Activated T-helper 17 cell treated with anti-CD3 and anti-CD28 coated beads, Interleukin-2, amount 50 U/mL, for 72 hours (primary cell): ENCODE data around the gene GALNT8. TPM values are rescaled to one million over a fixed set of nuclear protein-coding genes. Genes with fewer than 3 reads are reported as not detected.
"Not testable (repeated sequence)": the region's sequence is repeated elsewhere in the genome, so short reads cannot be mapped to it uniquely, and the experiment has no call there.

ENCODE experiments used
- ATAC-seq: fragments of 150-1000 bp; cut with Tn5 transposase; replicated peaks from 2 replicates; pipeline ENCODE4 v1.10.0; 2021; ENCODE audit warnings: mild to moderate bottlenecking, moderate library complexity
- H3K27ac Mint-ChIP-seq: one replicate; pipeline ENCODE4 v1.8.0; 2022; ENCODE audit warnings: mixed read lengths
- H3K27me3 Mint-ChIP-seq: one replicate; pipeline ENCODE4 v1.8.0; 2022; ENCODE audit warnings: mixed read lengths
- H3K36me3 Mint-ChIP-seq: one replicate; pipeline ENCODE4 v1.8.0; 2022; ENCODE audit warnings: low read depth, mild to moderate bottlenecking, mixed read lengths
- H3K4me1 Mint-ChIP-seq: one replicate; pipeline ENCODE4 v1.8.0; 2022; ENCODE audit warnings: mixed read lengths
- H3K4me3 Mint-ChIP-seq: one replicate; pipeline ENCODE4 v1.8.0; 2022; ENCODE audit warnings: mild to moderate bottlenecking, mixed read lengths
- H3K9me3 Mint-ChIP-seq: one replicate; pipeline ENCODE4 v1.8.0; 2022; ENCODE audit warnings: mixed read lengths
- total RNA-seq, 2 donors: library from RNA; stranded (reverse); gene quantifications; one replicate each; pipeline ENCODE4 v1.2.3, GENCODE V29; 2022

Gene GALNT8
- under 1 TPM; 0.87 to 0.89 TPM for total RNA-seq

- Mint-ChIP-seq H3K27ac (no peak within 1 kb of the TSS), H3K27me3 (peaks cover 27% of the 10 kb centered on the region), H3K36me3 (no peaks in the 10 kb centered on the region), H3K9me3 (no peaks in the 10 kb centered on the region), H3K4me3 (no peak within 1 kb of the TSS), H3K4me1 (no peaks in the 10 kb centered on the region)
- no peak for ATAC-seq
Observed at GRCh38 chr12:4719821-4720636, at the start of gene GALNT8. Gene GALNT8 (plus strand): TSS chr12:4720400. CDS start chr12:4720678, 278 bp downstream.

GRCh38 chr12:4679711-4680110 lies 40.5 kb upstream of the GALNT8 start:
- peaks cover 58% of the 10 kb centered on the region for H3K36me3 Mint-ChIP-seq
- H3K27ac Mint-ChIP-seq: no peak overlapping the region
- H3K4me1 Mint-ChIP-seq: no peaks in the 10 kb centered on the region

GRCh38 chr12:4681732-4682131 lies 38.5 kb upstream of the GALNT8 start:
- Mint-ChIP-seq H3K27me3 (no peaks in the 10 kb centered on the region), H3K4me3 (no peak overlapping the region), H3K4me1 (no peaks in the 10 kb centered on the region), H3K36me3 (peaks cover 79% of the 10 kb centered on the region), H3K27ac (no peak overlapping the region), H3K9me3 (no peaks in the 10 kb centered on the region)
- no peak for ATAC-seq

More at GRCh38 chr12:4679711-4680110, 40.5 kb upstream of the GALNT8 start:
- ATAC-seq: no peak
- Mint-ChIP-seq H3K4me3 (no peak overlapping the region), H3K9me3 (no peaks in the 10 kb centered on the region), H3K27me3 (no peaks in the 10 kb centered on the region)

GRCh38 chr12:4685317-4685716 lies 34.9 kb upstream of the GALNT8 start:
- Mint-ChIP-seq H3K27me3 (no peaks in the 10 kb centered on the region), H3K4me1 (no peaks in the 10 kb centered on the region), H3K36me3 (peaks cover 90% of the 10 kb centered on the region), H3K9me3 (no peaks in the 10 kb centered on the region), H3K27ac (no peak overlapping the region), H3K4me3 (no peak overlapping the region)
- no peak for ATAC-seq

- Mint-ChIP-seq H3K4me3 (no peak overlapping the region), H3K27ac (no peak overlapping the region), H3K27me3 (no peaks in the 10 kb centered on the region), H3K36me3 (peaks cover 69% of the 10 kb centered on the region), H3K4me1 (no peaks in the 10 kb centered on the region), H3K9me3 (no peaks in the 10 kb centered on the region)
- no peak for ATAC-seq
Observed at GRCh38 chr12:4690760-4691159, 29.4 kb upstream of the GALNT8 start.

GRCh38 chr12:4700621-4701026 lies 19.6 kb upstream of the GALNT8 start:
- H3K27ac Mint-ChIP-seq: no peak overlapping the region
- no peaks in the 10 kb centered on the region for H3K4me1 Mint-ChIP-seq
- no peak overlapping the region for H3K4me3 Mint-ChIP-seq
- H3K27me3 Mint-ChIP-seq: no peaks in the 10 kb centered on the region
- no peak for ATAC-seq
- H3K9me3 Mint-ChIP-seq: no peaks in the 10 kb centered on the region
- peaks cover 24% of the 10 kb centered on the region for H3K36me3 Mint-ChIP-seq

- Mint-ChIP-seq H3K27ac (no peak overlapping the region), H3K4me1 (no peaks in the 10 kb centered on the region), H3K27me3 (no peaks in the 10 kb centered on the region), H3K36me3 (peaks cover 17% of the 10 kb centered on the region), H3K4me3 (no peak overlapping the region), H3K9me3 (no peaks in the 10 kb centered on the region)
- ATAC-seq: no peak
Observed at GRCh38 chr12:4701395-4702190, 18.6 kb upstream of the GALNT8 start.

GRCh38 chr12:4703676-4704075 lies 16.5 kb upstream of the GALNT8 start:
- peaks cover 15% of the 10 kb centered on the region for H3K36me3 Mint-ChIP-seq
- H3K4me3 Mint-ChIP-seq: no peak overlapping the region
- no peak for ATAC-seq
- H3K4me1 Mint-ChIP-seq: no peaks in the 10 kb centered on the region
- no peaks in the 10 kb centered on the region for H3K27me3 Mint-ChIP-seq
- no peak overlapping the region for H3K27ac Mint-ChIP-seq
- H3K9me3 Mint-ChIP-seq: no peaks in the 10 kb centered on the region

GRCh38 chr12:4705824-4706223 lies 14.4 kb upstream of the GALNT8 start:
- no peaks in the 10 kb centered on the region for H3K4me1 Mint-ChIP-seq
- H3K27me3 Mint-ChIP-seq: no peaks in the 10 kb centered on the region
- no peaks in the 10 kb centered on the region for H3K9me3 Mint-ChIP-seq
- no peaks in the 10 kb centered on the region for H3K36me3 Mint-ChIP-seq
- ATAC-seq: no peak
- no peak overlapping the region for H3K27ac Mint-ChIP-seq
- H3K4me3 Mint-ChIP-seq: no peak overlapping the region

GRCh38 chr12:4707306-4707705 lies 12.9 kb upstream of the GALNT8 start:
- H3K9me3 Mint-ChIP-seq: no peaks in the 10 kb centered on the region

GRCh38 chr12:4710113-4710512 lies 10.1 kb upstream of the GALNT8 start:
- H3K9me3 Mint-ChIP-seq: no peaks in the 10 kb centered on the region
- ATAC-seq: no peak
- H3K27ac Mint-ChIP-seq: no peak overlapping the region
- H3K36me3 Mint-ChIP-seq: no peaks in the 10 kb centered on the region
- no peaks in the 10 kb centered on the region for H3K4me1 Mint-ChIP-seq
- no peak overlapping the region for H3K4me3 Mint-ChIP-seq
- no peaks in the 10 kb centered on the region for H3K27me3 Mint-ChIP-seq

More at GRCh38 chr12:4707306-4707705, 12.9 kb upstream of the GALNT8 start:
- Mint-ChIP-seq H3K27ac (no peak overlapping the region), H3K36me3 (no peaks in the 10 kb centered on the region), H3K4me1 (no peaks in the 10 kb centered on the region), H3K27me3 (no peaks in the 10 kb centered on the region), H3K4me3 (no peak overlapping the region)
- no peak for ATAC-seq

- H3K36me3 Mint-ChIP-seq: no peaks in the 10 kb centered on the region
- peaks cover 9% of the 10 kb centered on the region for H3K27me3 Mint-ChIP-seq
- no peaks in the 10 kb centered on the region for H3K9me3 Mint-ChIP-seq
- H3K4me3 Mint-ChIP-seq: no peak overlapping the region
- H3K27ac Mint-ChIP-seq: no peak overlapping the region
- H3K4me1 Mint-ChIP-seq: no peaks in the 10 kb centered on the region
- no peak for ATAC-seq
Observed at GRCh38 chr12:4714879-4715278, 5.3 kb upstream of the GALNT8 start.

- Mint-ChIP-seq H3K27ac (no peak overlapping the region), H3K9me3 (no peaks in the 10 kb centered on the region), H3K4me3 (no peak overlapping the region), H3K36me3 (no peaks in the 10 kb centered on the region), H3K4me1 (no peaks in the 10 kb centered on the region), H3K27me3 (peaks cover 27% of the 10 kb centered on the region)
- no peak for ATAC-seq
Observed at GRCh38 chr12:4717806-4718205, 2.4 kb upstream of the GALNT8 start.

- Mint-ChIP-seq H3K27ac (no peak overlapping the region), H3K9me3 (no peaks in the 10 kb centered on the region), H3K4me3 (no peak overlapping the region), H3K36me3 (no peaks in the 10 kb centered on the region), H3K27me3 (peaks cover 27% of the 10 kb centered on the region), H3K4me1 (no peaks in the 10 kb centered on the region)
- no peak for ATAC-seq
Observed at GRCh38 chr12:4720637-4720995, 416 bp downstream of the GALNT8 start.

GRCh38 chr12:4721587-4721986 lies 1.4 kb downstream of the GALNT8 start:
- H3K36me3 Mint-ChIP-seq, H3K4me1 Mint-ChIP-seq, H3K9me3 Mint-ChIP-seq, H3K4me3 Mint-ChIP-seq, H3K27ac Mint-ChIP-seq, ATAC-seq: not testable (repeated sequence)
- peaks cover 27% of the 10 kb centered on the region for H3K27me3 Mint-ChIP-seq
